ENCODE measurements around the gene UBE2S. TPM values are rescaled to one million over a fixed set of nuclear protein-coding genes. Genes with fewer than 3 reads are reported as not detected.
A peak's percentile ranks its signal among the peaks of the same experiment; 100 is the strongest.

UBE2S gene
- polyA plus RNA-seq, 1 donor (not counting 4 experiments of a cell fraction or from before 2014, with no cell fraction given) = 31.8 TPM

GRCh38 chr19:55442372-55442961, 34.9 kb upstream of the UBE2S start:
- FAIRE-seq (no peak), DNase-seq (ENCODE audit: low read depth, low spot score) (no peak)
- Histone ChIP-seq H3K9me1 (ENCODE audit: control insufficient read depth, extremely low read depth, insufficient read depth, low read length) (no peaks in the 10 kb centered on the region), H3K27ac (ENCODE audit: control insufficient read depth, insufficient read depth, low read length) (no peak overlapping the region), H4K20me1 (ENCODE audit: control insufficient read depth, extremely low read depth, insufficient read depth, low read length) (peaks cover 7% of the 10 kb centered on the region), H2AFZ (ENCODE audit: control insufficient read depth, low read length) (no peak overlapping the region), H3K36me3 (ENCODE audit: control insufficient read depth in 2 of 2, extremely low read depth in 1 of 2, insufficient read depth in 2 of 2, low read length in 2 of 2) (no peaks in the 10 kb centered on the region), H3K4me2 (ENCODE audit: control insufficient read depth, extremely low read depth, insufficient read depth, low read depth, low read length) (no peak overlapping the region), H3K4me3 (ENCODE audit: control insufficient read depth in 2 of 3, extremely low read depth in 1 of 3, insufficient read depth in 2 of 3, low read depth in 1 of 3, low read length in 3 of 3) (no peak overlapping the region), H3K27me3 (ENCODE audit: control insufficient read depth, extremely low read depth, insufficient read depth, low read length) (peaks cover 58% of the 10 kb centered on the region), H3K4me1 (ENCODE audit: control insufficient read depth, extremely low read depth, insufficient read depth, low read length) (peaks cover 19% of the 10 kb centered on the region), H3K9ac (ENCODE audit: control insufficient read depth, extremely low read depth, insufficient read depth, low read length) (no peak overlapping the region), H3K9me3 (ENCODE audit: control insufficient read depth, low read depth, low read length) (no peaks in the 10 kb centered on the region), H3K79me2 (ENCODE audit: control insufficient read depth, insufficient read depth, low read length) (no peaks in the 10 kb centered on the region)
- dilution Hi-C loops (cut with MboI; ENCODE audit: extremely low pct_ligation_motif_present, low sequenced_read_pairs) = no loop called here
- TF ChIP-seq, protein P1, sequence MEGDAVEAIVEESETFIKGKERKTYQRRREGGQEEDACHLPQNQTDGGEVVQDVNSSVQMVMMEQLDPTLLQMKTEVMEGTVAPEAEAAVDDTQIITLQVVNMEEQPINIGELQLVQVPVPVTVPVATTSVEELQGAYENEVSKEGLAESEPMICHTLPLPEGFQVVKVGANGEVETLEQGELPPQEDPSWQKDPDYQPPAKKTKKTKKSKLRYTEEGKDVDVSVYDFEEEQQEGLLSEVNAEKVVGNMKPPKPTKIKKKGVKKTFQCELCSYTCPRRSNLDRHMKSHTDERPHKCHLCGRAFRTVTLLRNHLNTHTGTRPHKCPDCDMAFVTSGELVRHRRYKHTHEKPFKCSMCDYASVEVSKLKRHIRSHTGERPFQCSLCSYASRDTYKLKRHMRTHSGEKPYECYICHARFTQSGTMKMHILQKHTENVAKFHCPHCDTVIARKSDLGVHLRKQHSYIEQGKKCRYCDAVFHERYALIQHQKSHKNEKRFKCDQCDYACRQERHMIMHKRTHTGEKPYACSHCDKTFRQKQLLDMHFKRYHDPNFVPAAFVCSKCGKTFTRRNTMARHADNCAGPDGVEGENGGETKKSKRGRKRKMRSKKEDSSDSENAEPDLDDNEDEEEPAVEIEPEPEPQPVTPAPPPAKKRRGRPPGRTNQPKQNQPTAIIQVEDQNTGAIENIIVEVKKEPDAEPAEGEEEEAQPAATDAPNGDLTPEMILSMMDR (optimal IDR thresholded peaks at IDR 0.05 in 1 of 3, IDR thresholded peaks at IDR 0.05 in 1 of 3, conservative IDR thresholded peaks at IDR 0.05 in 1 of 3; ENCODE audit: extremely low read depth in 1 of 3, insufficient read depth in 2 of 3, low read length in 3 of 3) = no peak
- TF ChIP-seq EZH2 (IDR thresholded peaks at IDR 0.05; ENCODE audit: low read length) = no peak

DNA sequence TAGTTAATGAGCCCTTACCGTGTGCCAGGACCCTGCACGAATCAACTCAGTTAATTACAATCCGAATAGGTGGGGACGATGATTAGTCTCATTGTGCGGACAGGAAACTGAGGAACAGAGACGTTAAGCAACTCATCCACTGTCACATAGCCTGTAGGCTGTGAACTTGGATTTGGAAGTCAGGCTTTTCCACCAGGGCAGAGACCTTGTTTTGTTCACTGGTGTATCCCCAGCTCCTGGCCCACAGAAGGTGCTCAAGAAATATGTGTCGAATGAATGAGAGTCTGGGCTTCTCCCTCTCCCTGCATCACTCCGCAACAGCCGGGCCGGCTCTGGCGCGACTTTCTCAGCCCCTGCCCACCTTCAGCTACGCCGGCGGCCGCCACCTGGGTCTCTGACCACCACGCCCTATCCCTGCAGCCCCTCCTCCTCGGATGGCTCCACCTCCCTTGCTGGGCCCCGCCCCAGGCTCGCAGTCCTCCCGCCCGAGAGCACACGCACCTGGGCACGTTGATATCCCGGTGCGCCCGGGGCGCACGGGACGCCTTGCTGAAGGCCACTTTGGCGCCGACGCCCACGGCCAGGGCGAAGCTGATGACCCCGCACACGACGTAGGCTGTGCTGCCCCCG, 34.2 kb upstream of the UBE2S start:
- peak; percentile 95 for TF ChIP-seq EZH2 (IDR thresholded peaks at IDR 0.05; ENCODE audit: low read length)
- TF ChIP-seq, protein P1 (optimal IDR thresholded peaks at IDR 0.05 in 1 of 3, IDR thresholded peaks at IDR 0.05 in 1 of 3, conservative IDR thresholded peaks at IDR 0.05 in 1 of 3; ENCODE audit: extremely low read depth in 1 of 3, insufficient read depth in 2 of 3, low read length in 3 of 3) = no peak
- H2AFZ ChIP-seq (ENCODE audit: control insufficient read depth, low read length) = no peak overlapping the region
- H3K4me1 ChIP-seq (ENCODE audit: control insufficient read depth, extremely low read depth, insufficient read depth, low read length) = peaks cover 12% of the 10 kb centered on the region
- peaks cover 8% of the 10 kb centered on the region for H4K20me1 ChIP-seq (ENCODE audit: control insufficient read depth, extremely low read depth, insufficient read depth, low read length)
- no peak overlapping the region for H3K27ac ChIP-seq (ENCODE audit: control insufficient read depth, insufficient read depth, low read length)
- H3K4me2 ChIP-seq (ENCODE audit: control insufficient read depth, extremely low read depth, insufficient read depth, low read depth, low read length) = peak overlapping the region; percentile 22
- FAIRE-seq (no peak), DNase-seq (ENCODE audit: low read depth, low spot score) (no peak)
- H3K27me3 ChIP-seq (ENCODE audit: control insufficient read depth, extremely low read depth, insufficient read depth, low read length) = peaks cover 58% of the 10 kb centered on the region
- no peaks in the 10 kb centered on the region for H3K9me3 ChIP-seq (ENCODE audit: control insufficient read depth, low read depth, low read length)
- H3K9ac ChIP-seq (ENCODE audit: control insufficient read depth, extremely low read depth, insufficient read depth, low read length) = no peak overlapping the region
- H3K9me1 ChIP-seq (ENCODE audit: control insufficient read depth, extremely low read depth, insufficient read depth, low read length) = no peaks in the 10 kb centered on the region
- no peaks in the 10 kb centered on the region for H3K36me3 ChIP-seq (ENCODE audit: control insufficient read depth in 2 of 2, extremely low read depth in 1 of 2, insufficient read depth in 2 of 2, low read length in 2 of 2)
- H3K4me3 ChIP-seq (ENCODE audit: control insufficient read depth in 2 of 3, extremely low read depth in 1 of 3, insufficient read depth in 2 of 3, low read depth in 1 of 3, low read length in 3 of 3) = no peak overlapping the region
- dilution Hi-C loops (cut with MboI; ENCODE audit: extremely low pct_ligation_motif_present, low sequenced_read_pairs) = no loop called here
- H3K79me2 ChIP-seq (ENCODE audit: control insufficient read depth, insufficient read depth, low read length) = no peaks in the 10 kb centered on the region

All from keratinocyte (primary cell).